HG02852 (cell line): ENCODE measurements around the gene MEGF10.
"Not testable (repeated sequence)": the region's sequence is repeated elsewhere in the genome, so short reads cannot be mapped to it uniquely, and the experiment has no call there.

Source experiments
- ATAC-seq: cut with Tn5 transposase; IDR thresholded peaks from one replicate; pipeline ENCODE4 v1.9.1; 2021; ENCODE audit warnings: mild to moderate bottlenecking, moderate library complexity; ENCODE audit not compliant: unreplicated experiment

MEGF10 gene

GRCh38 chr5:127290019-127290945 is at the start of gene MEGF10:
TSS of gene MEGF10 (plus strand) at chr5:127290796. CDS start at chr5:127331309, 40,513 bp downstream.
- peak; percentile 51 for ATAC-seq

DNA sequence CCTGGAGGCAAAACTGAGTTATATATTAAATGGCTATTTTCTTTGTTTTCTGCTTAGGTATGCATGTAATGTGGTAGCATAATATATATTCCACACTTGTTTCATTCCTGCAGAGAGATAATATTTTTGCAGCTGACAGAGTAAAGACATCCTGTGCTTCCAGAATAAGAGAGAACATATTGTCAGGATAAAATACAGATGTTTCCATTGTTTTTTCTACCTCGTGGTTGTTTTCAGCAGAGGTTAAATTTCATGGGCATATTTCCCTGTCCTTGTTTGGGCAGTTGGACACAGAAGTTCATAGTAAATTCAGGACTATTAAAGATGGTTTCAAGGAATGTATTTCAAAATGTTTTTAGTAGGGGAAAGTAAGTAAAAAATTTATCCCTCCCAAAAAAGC is 47.6 kb upstream of the MEGF10 start:
- ATAC-seq, result no peak

GRCh38 chr5:127254729-127255284 is 35.8 kb upstream of the MEGF10 start:
- no peak for ATAC-seq

DNA sequence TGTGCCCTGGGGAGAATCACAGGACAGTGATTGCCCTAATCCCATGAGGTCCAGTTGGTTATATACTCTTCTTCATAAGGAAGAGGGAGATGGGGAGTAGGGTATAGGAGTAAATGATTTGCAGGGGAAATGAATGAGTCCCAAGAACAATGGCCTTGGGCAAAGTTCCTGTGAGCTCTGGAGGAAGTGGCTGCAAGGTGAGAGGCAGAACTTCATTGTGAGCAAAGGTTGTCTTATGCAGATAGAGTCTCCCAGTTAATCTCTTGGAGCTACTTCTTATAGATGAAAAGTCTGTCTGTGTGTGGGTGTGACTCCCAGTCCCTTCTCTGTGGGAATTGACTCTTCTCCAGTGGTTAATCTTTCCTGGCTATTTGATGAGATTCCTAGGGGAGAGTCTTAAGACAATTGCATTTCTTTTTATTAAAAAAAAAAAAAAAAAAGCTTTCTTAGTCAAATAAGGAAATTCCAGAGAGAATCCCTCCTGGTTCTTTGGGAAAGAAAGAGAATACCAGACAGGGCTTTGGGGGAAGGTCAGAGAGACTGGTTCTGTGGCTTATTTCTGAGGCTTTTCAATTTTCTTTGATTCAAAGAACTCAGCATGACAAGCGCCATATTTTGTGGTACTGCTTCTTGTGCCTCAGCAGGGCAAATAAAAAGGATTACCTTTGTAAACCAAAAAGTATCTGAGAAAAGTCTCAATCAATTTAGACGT is 33.6 kb upstream of the MEGF10 start:
- ATAC-seq, result no peak

- no peak for ATAC-seq
These were observed 29.9 kb upstream of the MEGF10 start for GRCh38 chr5:127260686-127261085.

DNA sequence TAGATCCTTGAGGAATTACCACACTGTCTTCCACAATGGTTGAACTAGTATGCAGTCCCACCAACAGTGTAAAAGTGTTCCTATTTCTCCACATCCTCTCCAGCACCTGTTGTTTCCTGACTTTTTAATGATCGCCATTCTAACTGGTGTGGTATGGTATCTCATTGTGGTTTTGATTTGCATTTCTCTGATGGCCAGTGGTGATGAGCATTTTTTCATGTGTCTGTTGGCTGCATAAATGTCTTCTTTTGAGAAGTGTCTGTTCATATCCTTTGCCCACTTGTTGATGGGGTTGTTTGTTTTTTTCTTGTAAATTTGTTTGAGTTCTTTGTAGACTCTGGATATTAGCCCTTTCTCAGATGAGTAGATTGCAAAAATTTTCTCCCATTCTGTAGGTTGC is 25.1 kb upstream of the MEGF10 start:
- not testable (repeated sequence) for ATAC-seq

GRCh38 chr5:127268342-127268741 is 22.3 kb upstream of the MEGF10 start:
- ATAC-seq, result not testable (repeated sequence)

GRCh38 chr5:127270713-127271112 is 19.9 kb upstream of the MEGF10 start:
- ATAC-seq, result not testable (repeated sequence)

- no peak for ATAC-seq
These were observed 14.9 kb upstream of the MEGF10 start for GRCh38 chr5:127275641-127276193.

DNA sequence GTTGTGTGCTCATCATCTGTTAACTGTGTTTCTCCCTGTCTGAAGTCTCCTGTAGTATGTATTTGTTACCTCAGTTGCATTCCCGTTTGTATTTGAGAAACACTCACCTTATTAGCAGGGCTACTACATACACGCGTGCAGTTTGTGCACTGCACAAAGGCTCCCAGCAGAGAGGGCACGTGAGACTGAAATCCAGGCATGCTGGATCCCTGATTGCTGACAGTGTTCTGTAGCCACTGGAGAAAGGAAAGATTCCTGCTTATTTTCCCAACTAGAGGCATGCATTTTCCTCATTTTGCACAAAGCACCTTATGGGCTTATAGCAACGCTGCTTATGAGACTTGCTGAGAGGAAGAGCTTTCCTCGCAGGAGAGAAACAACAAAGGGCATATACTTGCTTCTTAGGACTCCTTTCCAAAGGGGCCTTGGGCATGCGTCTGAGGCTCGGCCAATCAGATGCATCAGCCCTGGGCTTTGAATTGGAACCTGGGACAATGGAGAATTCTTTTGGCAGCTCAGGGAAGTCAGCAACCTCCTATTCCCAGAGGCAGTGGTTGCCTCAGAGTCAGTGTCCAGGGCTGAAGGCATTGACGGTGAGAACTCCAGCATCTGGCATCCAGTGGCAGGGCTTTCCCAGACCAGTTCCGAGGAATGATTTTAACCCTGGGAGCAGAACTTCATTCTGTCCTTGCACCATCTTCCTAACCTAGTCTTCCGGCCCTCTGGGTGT is 9.9 kb upstream of the MEGF10 start:
- no peak for ATAC-seq

- no peak for ATAC-seq
These were observed 9.0 kb upstream of the MEGF10 start for GRCh38 chr5:127281609-127282008.

GRCh38 chr5:127288676-127289075 is 1.9 kb upstream of the MEGF10 start:
- ATAC-seq, result no peak

DNA sequence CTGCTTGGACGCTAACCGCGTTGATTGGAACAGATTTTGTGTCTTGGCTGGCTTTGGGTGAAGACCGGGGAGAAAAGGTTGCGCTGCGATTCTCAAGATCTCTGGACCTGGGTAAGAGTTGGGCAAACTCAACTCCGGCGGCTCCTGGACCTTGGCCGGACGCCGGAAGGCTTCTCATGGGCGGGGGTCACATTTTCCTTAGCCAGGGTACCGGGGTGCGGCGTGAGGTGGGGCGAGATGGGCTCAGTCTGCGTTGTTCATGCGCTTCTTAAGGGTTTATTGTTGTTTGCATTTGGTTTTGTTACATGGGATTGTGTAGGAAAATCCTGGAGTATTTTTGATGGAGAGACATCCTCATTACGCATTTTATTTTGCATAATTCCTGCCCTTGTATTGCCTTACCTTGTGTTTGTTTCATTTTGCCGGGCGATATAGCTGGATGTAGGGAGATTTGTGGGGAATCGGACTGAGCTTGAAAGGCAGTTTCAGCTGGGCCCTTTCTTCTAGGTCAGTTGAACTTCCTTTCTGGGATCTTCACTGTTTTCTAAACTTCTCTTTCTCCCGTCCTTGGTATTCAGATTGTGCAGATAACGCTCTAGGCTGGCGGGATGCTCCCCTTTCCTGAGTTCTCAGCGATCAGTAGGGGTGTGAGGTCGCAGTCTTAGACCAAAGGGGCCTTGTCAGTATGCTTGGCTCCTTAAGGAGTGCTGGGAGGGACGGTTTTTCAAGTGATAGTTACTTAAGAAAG is 524 bp downstream of the MEGF10 start:
- no peak for ATAC-seq

- no peak for ATAC-seq
These were observed 1.6 kb downstream of the MEGF10 start for GRCh38 chr5:127292030-127292735.

DNA sequence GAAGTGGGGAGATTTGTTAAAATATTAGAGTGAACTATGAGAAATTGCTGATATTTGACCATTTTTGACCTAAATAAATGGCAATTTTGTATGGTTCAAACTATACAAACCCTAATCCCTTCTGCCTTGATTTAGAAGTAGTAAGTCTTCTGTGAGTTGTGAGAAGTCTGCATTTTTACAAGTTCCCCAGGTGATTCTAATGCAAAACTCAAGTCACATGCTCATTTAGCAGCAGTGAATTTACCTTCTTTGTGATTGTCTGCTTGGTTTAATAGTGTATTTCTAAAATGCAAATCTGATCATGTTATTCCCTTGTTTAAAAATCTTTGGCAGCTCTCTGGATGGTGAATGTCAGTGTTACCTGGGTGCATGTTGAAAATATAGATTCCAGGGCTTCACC is 2.8 kb downstream of the MEGF10 start:
- no peak for ATAC-seq

DNA sequence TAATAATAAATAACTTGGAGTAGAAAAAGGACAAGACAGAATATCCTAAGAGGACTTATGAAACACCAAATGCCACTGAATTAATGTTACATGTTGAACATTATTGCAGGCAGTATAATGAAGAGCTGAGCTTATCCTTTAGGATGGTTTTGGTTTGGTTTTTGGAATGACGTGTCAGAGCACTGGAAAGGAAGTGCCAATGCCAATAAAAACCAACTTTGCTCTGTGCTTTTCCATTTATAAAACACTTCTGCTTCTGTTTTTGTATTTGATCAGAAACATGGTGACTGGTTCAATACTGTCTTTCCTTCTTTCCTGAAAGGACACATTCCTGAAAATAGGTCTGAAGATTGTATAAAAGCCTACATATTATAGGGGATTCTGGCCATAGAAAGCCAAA is 4.2 kb downstream of the MEGF10 start:
- no peak for ATAC-seq

DNA sequence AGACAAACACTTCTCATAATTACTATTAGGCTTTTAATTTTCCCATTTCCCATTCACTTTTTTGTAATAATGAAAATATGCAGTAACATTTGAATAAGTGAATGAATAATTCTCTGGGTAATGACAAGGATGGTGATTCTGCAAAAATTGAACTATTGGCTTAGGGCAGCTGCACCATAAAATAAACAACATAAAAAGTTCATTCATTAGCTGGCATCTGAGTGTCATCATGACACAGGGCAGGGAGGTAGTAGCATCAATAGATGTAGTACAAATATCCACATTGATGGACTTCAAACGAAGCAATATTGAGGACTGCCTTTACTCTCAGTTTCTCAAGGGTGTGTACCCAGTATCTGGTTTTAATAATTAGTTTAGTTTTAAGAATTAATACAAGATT is 4.9 kb downstream of the MEGF10 start:
- ATAC-seq, result no peak

- no peak for ATAC-seq
These were observed 5.7 kb downstream of the MEGF10 start for GRCh38 chr5:127296321-127296720.

DNA sequence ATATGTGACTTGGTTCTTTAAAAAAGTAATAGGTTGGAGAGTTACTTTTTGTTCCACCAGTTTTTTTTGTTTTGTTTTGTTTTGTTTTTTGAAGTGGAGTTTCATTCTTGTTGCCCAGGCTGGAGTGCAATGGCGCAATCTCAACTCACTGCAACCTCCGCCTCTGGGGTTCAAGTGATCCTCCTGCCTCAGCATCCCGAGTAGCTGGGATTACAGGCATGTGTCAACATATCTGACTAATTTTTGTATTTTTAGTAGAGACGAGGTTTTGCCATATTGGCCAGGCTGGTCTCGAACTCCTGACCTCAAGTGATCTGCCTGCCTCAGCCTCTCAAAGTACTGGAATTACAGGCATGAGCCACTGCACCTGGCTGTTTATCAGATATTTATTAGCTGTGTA is 6.3 kb downstream of the MEGF10 start:
- not testable (repeated sequence) for ATAC-seq
